Measurements from ENCODE around the gene FAM53A. TPM values are rescaled to one million over a fixed set of nuclear protein-coding genes. Genes with fewer than 3 reads are reported as not detected.
"Not testable (repeated sequence)": the region's sequence is repeated elsewhere in the genome, so short reads cannot be mapped to it uniquely, and the experiment has no call there.

Gene FAM53A
- total RNA-seq, 3 donors from 2014 or later: 1.3 to 4.0 (median 1.6) TPM

DNA sequence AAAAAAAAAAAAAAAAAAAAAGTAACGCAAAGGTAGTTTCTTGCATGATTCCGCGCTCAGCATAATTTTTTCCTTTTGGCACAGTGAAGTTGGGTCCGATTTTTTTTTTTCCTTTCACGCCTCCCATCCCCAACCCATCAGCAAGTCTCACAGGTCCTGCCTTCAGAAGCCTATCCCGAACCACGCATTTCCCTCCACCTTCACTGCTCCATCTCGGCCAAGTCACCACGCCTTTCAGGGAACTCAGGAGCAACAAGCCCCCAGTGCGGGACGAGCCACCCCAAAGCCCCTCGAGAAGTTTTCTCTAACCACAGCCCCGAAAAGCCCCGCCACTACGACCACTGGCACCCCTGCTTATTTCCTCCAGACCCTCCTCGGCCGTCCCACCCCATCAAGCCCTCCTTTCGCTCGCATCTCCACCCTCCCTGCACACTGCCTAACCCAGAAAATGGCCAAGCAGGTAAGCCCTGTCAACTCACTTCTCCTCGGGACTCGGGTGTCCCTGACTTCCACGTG lies 27.0 kb upstream of the FAM53A start:
- Mint-ChIP-seq H3K4me1 (ENCODE audit: low read depth) (peaks cover 54% of the 10 kb centered on the region), H3K9me3 (no peaks in the 10 kb centered on the region), H3K4me3 (peak overlapping the region; percentile 99), H3K36me3 (ENCODE audit: insufficient read depth) (peaks cover 23% of the 10 kb centered on the region), H3K27me3 (ENCODE audit: low read depth) (no peaks in the 10 kb centered on the region)
- DNase-seq: no peak
- ATAC-seq: no peak

DNA sequence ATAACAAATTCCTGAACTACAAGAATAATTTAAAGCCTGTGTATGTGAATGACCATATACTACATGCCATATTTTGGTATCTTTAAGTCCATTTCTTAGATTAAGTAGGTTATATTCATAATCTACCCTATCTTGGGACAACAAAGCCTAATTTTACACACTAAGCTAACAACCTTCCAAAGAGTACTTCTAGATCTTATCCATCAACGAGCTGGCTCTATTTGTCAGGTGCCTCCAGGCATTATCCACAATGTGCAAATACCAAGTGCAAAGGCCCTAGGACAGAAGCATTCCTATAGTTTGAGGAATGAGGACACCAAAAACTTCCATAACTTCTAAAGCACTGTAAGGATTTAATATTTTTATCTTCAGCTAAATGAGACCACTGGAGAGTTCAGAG lies 24.5 kb upstream of the FAM53A start:
- Mint-ChIP-seq H3K4me1 (ENCODE audit: low read depth) (peaks cover 47% of the 10 kb centered on the region), H3K36me3 (ENCODE audit: insufficient read depth) (peaks cover 36% of the 10 kb centered on the region), H3K4me3 (peak overlapping the region; percentile 40), H3K9me3 (no peaks in the 10 kb centered on the region), H3K27me3 (ENCODE audit: low read depth) (no peaks in the 10 kb centered on the region)
- DNase-seq (no peak), ATAC-seq (no peak)

DNA sequence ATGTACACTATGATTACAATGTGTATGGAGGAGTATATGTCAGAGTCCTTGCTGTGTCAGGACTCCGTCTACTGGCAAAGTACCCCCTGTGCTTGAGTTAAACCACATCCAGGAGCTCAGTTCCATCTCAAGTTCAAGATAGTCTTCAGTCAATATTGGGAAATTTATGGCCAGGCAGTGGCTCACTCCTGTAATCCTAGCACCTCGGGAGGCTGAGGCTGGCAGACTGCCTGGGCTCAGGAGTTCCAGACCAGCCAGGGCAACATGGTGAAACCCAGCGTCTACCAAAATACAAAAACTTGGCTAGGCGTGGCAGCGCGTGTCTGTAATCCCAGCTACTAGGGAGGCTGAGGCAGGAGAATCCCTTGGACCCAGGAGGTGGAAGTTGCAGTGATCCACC lies 22.2 kb upstream of the FAM53A start:
- no peak for DNase-seq
- no peaks in the 10 kb centered on the region for H3K27me3 Mint-ChIP-seq (ENCODE audit: low read depth)
- no peak for ATAC-seq
- no peaks in the 10 kb centered on the region for H3K9me3 Mint-ChIP-seq
- H3K4me1 Mint-ChIP-seq (ENCODE audit: low read depth): peaks cover 46% of the 10 kb centered on the region
- no peak overlapping the region for H3K4me3 Mint-ChIP-seq
- peaks cover 42% of the 10 kb centered on the region for H3K36me3 Mint-ChIP-seq (ENCODE audit: insufficient read depth)

DNA sequence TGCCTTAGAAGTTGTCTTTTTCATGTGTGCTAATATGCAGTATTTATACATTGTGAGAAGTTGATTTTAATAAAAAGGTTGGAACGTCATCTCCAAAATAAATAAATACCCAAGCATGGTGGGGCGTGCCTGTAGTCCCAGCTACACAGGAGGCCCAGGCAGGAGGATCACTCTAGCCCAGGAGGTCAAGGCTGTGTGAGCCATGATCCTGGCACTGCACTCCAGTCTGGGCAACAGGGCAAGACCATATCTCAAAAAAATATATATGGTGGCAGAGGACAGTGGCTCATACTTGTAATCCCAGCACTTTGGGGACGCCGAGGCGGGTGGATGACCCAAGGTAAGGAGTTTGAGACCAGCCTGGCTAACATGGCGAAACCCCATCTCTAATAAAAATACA lies 21.6 kb upstream of the FAM53A start:
- H3K36me3 Mint-ChIP-seq (ENCODE audit: insufficient read depth): peaks cover 38% of the 10 kb centered on the region
- ATAC-seq (no peak), DNase-seq (no peak)
- no peak overlapping the region for H3K4me3 Mint-ChIP-seq
- no peaks in the 10 kb centered on the region for H3K27me3 Mint-ChIP-seq (ENCODE audit: low read depth)
- H3K9me3 Mint-ChIP-seq: no peaks in the 10 kb centered on the region
- peaks cover 42% of the 10 kb centered on the region for H3K4me1 Mint-ChIP-seq (ENCODE audit: low read depth)

DNA sequence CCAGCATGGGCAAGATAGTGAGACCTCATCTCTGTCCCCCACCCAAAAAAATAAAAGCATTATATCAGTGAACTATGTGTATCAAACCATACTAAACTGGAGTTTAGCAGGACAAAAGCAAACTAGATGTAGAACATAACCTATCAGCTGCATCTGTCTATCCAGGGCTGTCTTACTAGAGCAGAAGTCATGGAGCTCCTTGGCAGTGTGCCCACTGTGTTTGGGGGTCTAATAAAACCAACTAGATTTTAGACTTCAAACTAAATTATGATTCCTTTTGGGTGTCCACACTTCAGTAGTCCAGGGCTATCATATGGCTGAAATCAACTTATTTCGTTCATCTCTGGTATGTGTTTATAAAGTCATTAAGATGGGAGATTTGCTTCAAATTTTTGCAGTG lies 19.8 kb upstream of the FAM53A start:
- H3K9me3 Mint-ChIP-seq: no peaks in the 10 kb centered on the region
- no peaks in the 10 kb centered on the region for H3K27me3 Mint-ChIP-seq (ENCODE audit: low read depth)
- H3K4me3 Mint-ChIP-seq: no peak overlapping the region
- DNase-seq: no peak
- H3K4me1 Mint-ChIP-seq (ENCODE audit: low read depth): peaks cover 27% of the 10 kb centered on the region
- peaks cover 36% of the 10 kb centered on the region for H3K36me3 Mint-ChIP-seq (ENCODE audit: insufficient read depth)
- no peak for ATAC-seq

DNA sequence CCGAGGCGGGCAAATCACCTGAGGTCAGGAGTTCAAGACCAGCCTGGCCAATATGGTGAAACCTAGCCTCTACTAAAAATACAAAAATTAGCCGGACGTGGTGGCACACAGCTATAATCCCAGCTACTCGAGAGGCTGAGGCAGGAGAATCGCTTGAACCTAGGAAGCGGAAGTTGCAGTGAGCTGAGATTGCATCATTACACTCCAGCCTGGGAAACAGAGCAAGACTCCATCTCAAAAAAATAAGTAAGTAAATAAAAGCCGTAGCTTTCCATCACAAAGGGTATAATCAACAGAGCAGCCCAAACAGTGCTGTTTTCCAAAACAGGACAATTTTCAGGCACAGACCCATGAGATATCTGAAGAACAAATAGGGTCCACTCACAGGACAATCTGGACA lies 17.6 kb upstream of the FAM53A start:
- DNase-seq, H3K4me3 Mint-ChIP-seq: not testable (repeated sequence)

DNA sequence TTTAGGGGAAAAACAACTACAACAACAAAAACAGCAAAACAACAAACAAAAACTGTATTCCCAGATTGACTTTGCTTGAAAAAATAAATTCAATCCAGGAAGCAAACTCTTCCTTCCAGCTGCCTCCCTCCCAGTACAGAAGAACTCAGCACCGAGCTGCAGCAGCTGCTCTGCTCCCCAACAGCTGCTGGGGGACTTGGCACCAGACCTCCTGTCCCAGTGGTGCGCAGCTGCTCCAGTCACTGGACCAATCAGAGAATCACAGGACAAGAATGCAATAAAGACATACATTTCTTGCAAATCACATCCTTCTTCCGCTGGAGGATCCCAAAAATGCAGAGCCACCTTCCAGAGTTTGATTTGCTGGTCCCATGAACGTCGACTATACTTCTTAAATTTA lies 11.8 kb upstream of the FAM53A start:
- DNase-seq: no peak
- H3K4me1 Mint-ChIP-seq (ENCODE audit: low read depth): peaks cover 4% of the 10 kb centered on the region
- peaks cover 37% of the 10 kb centered on the region for H3K36me3 Mint-ChIP-seq (ENCODE audit: insufficient read depth)

More for the DNA sequence above, 17.6 kb upstream of the FAM53A start:
- not testable (repeated sequence) for H3K9me3 Mint-ChIP-seq; ATAC-seq; H3K27me3 Mint-ChIP-seq (ENCODE audit: low read depth)
- H3K36me3 Mint-ChIP-seq (ENCODE audit: insufficient read depth): peaks cover 30% of the 10 kb centered on the region
- H3K4me1 Mint-ChIP-seq (ENCODE audit: low read depth): peaks cover 18% of the 10 kb centered on the region

DNA sequence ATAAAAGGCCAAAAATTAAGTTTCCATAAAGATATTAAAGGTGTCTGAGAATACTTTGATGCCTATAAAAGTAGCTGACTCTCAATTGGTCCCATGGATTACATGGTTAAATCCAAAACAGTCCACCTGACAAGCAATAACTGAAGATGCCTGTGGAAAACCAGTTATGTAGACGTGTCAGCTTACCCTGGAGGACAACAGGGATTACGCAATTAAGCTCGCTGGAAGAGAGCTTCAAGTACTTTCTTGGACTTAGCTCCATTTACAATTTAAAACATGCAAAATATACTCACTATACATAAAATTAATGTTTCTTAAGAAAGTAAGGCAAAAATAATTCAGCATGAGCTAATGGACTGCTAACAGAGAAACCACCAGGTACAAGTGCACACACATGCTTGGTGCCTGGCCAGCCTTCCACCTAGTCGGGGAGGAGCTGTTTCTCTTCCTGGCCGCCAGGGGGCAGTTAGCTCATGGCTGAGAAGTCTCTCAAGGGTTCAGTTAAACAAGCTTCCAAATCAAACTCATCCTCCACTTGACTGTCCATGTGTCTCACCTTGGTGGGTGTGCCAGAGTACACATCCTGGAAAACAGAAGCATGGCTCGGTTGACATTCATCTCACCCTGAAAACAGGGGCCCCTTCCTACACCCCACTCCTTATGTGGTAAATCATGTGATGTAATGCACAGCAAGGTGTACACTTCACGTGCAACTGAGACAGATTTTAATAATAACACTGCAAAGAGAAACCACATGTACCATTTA lies 9.2 kb upstream of the FAM53A start:
- peaks cover 4% of the 10 kb centered on the region for H3K4me1 Mint-ChIP-seq (ENCODE audit: low read depth)
- H3K4me3 Mint-ChIP-seq: no peak overlapping the region
- DNase-seq (peak; percentile 77), ATAC-seq (peak; percentile 90)
- H3K36me3 Mint-ChIP-seq (ENCODE audit: insufficient read depth): peaks cover 36% of the 10 kb centered on the region
- no peaks in the 10 kb centered on the region for H3K9me3 Mint-ChIP-seq
- no peaks in the 10 kb centered on the region for H3K27me3 Mint-ChIP-seq (ENCODE audit: low read depth)

More for the DNA sequence above, 11.8 kb upstream of the FAM53A start:
- Mint-ChIP-seq H3K27me3 (ENCODE audit: low read depth) (no peaks in the 10 kb centered on the region), H3K9me3 (no peaks in the 10 kb centered on the region), H3K4me3 (no peak overlapping the region)
- ATAC-seq: no peak

DNA sequence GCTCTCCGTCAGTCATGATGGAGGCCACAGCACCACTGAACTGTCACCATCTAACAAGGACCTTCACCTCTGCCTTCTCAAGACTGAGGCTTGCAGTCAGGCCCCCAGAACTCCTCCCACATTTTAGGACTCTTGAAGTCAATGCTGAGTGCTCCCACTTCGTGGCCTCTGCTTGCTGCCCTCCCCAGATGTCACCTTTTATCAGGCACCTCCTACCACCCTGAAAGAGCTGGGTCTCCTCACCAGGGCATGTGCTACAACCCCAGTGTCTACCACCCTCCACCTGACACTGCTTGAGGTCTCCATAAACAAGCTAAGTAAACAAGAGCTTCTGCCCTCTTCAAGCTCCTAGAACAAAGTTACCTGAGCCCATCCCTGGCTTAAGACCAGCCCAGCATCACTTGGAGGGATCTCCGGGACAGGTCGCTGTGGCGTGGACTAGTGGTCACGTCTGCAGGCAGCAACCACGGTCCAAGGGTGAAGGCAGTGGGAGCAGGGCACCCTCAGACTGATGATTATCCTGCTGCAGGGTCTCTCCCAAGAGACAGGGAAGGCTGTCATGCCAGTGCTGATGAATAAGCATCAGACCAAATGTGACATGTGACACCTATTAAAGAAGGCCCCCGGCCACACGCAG lies 7.7 kb upstream of the FAM53A start:
- Mint-ChIP-seq H3K4me3 (no peak overlapping the region), H3K27me3 (ENCODE audit: low read depth) (no peaks in the 10 kb centered on the region), H3K9me3 (no peaks in the 10 kb centered on the region), H3K4me1 (ENCODE audit: low read depth) (peaks cover 4% of the 10 kb centered on the region), H3K36me3 (ENCODE audit: insufficient read depth) (peaks cover 36% of the 10 kb centered on the region)
- no peak for ATAC-seq
- DNase-seq: no peak

DNA sequence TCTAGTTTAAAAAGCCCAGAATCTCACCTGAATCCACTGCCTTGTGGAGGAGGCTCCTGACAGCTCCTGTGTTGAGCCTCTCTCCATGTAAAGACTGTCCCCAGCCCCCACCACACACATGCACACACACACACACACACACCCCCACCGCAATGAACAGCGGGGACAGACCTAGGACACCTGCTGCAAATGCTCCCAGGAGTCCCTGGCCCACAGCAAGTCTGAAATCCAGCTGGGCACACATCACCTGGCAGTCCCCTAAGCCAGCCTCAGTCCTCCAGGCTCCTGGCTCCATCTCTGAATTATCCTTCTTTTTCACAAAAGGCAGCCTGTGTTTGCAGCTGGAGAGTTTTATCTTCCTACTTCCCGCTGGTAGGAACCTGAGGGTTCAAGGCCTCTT lies 6.6 kb upstream of the FAM53A start:
- DNase-seq (no peak), ATAC-seq (no peak)
- peaks cover 4% of the 10 kb centered on the region for H3K4me1 Mint-ChIP-seq (ENCODE audit: low read depth)
- no peaks in the 10 kb centered on the region for H3K9me3 Mint-ChIP-seq
- H3K4me3 Mint-ChIP-seq: no peak overlapping the region
- H3K36me3 Mint-ChIP-seq (ENCODE audit: insufficient read depth): peaks cover 32% of the 10 kb centered on the region
- H3K27me3 Mint-ChIP-seq (ENCODE audit: low read depth): no peaks in the 10 kb centered on the region

DNA sequence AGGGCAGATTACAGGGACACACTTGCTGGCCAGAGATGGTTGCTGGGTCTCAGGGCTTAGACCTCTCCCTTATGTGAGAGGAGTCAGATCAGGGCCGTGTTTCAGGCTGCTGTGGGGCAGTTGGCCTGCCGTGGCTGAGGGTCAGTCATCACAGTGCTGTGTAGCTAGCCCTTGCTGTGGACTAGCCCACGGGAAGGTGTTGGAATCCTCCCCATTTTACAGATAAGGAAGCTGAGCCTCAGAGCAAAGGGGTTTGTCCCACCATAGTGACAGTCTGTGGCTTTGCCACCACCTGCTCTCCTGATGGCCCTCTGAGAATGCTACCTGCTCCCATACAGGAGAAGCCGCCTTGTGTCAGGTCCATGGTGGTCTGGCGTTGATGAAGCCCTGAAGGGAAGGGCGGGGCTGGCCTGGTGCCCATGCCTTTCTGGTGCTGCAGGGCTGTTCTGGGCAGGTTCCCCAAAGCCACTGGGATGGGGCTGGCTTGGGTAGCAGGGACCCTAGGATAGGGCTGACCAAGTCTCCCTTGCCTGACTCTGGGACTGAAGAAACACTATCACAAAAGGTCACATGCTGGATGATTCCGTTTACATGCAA lies 2.4 kb upstream of the FAM53A start:
- Mint-ChIP-seq H3K4me3 (no peak overlapping the region), H3K36me3 (ENCODE audit: insufficient read depth) (peaks cover 6% of the 10 kb centered on the region), H3K9me3 (no peaks in the 10 kb centered on the region), H3K4me1 (ENCODE audit: low read depth) (peaks cover 11% of the 10 kb centered on the region), H3K27me3 (ENCODE audit: low read depth) (no peaks in the 10 kb centered on the region)
- ATAC-seq: no peak
- no peak for DNase-seq

DNA sequence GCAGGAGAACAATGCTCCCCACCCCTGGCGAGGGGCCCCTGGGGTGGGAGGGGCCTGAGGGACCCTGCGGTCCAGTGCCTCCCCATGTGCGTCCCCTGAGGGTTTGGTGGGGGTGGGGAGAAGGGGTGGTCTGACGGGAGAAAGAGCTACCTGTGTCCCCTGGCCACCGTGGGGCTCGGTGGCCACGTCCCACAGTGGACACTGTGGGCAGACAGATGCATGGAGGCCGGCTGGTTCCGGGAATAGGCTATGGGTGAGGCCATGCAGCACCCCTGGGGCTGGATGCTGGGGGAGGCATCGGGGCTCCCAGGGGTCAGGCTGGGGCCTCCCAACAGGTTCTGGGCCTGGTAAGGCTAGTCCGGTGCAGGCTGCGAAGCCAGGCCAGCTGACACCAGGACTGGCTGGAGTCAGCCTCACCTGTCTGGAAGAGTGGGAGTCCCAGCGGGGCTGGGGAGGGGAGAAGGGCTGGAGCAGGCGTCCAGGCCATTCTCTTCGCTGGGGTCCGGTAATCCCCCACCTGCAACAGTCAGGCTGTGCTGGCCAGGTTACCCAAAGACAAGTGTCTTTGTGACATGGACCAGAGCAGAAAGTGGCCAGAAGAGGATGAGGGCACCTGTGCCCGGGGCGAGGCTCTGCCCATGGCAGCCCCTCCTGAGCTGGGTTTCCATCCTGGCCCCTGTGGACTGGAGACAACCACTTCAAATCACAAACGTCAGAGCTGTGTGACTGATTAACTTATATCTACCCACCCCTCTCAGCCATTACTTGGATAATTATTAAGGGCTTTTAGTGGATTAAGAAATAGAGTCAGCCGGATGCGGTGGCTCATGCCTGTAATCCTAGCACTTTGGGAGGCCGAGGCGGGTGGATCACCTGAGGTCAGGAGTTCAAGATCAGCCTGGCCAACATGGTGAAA lies 1.4 kb upstream of the FAM53A start:
- no peak for DNase-seq
- Mint-ChIP-seq H3K4me1 (ENCODE audit: low read depth) (peaks cover 11% of the 10 kb centered on the region), H3K27me3 (ENCODE audit: low read depth) (no peaks in the 10 kb centered on the region), H3K4me3 (peak overlapping the region; percentile 13), H3K9me3 (no peaks in the 10 kb centered on the region), H3K36me3 (ENCODE audit: insufficient read depth) (peaks cover 2% of the 10 kb centered on the region)
- ATAC-seq: no peak

DNA sequence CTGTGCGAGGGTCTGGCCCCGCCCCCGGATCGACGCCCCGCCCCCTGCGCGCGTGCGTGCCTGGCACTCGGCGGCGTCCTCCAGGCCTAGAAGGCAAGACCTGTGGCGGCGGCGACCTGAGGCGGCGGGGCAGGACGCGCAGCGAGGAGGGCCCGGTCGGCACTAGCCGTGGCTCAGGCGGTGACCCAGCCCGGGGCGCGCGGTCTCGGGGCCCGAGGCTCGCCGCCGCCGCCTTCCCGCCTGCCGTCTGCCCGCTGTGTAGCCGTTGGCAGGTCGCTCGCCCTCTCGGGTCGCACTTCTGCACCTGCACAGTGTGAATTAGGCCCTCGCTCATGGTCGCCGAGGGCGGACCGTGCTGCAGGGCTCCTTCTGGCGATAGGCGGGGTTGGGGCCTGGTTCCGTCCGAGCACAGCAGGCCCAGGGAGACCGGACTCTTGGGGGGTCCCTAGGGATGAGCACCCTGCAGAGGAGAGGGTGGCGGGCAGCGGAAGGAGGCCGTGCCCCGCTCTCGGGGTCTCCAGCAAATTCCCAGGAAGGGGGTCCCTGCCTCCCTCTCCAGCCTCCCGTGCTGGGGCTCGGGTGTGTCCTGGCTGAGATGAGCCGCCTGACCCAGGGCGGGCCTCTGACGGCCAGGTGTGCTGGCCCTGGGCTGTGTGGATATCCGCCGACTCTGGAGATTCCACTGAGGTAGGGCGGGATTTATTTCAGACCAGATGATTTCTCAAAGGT lies 557 bp upstream of the FAM53A start:
- Mint-ChIP-seq H3K4me1 (ENCODE audit: low read depth) (peaks cover 11% of the 10 kb centered on the region), H3K4me3 (peak overlapping the region; percentile 49), H3K36me3 (ENCODE audit: insufficient read depth) (no peaks in the 10 kb centered on the region), H3K9me3 (no peaks in the 10 kb centered on the region), H3K27me3 (ENCODE audit: low read depth) (no peaks in the 10 kb centered on the region)
- peak; percentile 95 for DNase-seq
- ATAC-seq: peak in 1 of 2 donors; percentile 21
